Cardiac muscle cell (in vitro differentiated cells and primary cell): ENCODE measurements around the gene REPIN1. TPM values are rescaled to one million over a fixed set of nuclear protein-coding genes. Genes with fewer than 3 reads are reported as not detected.

Experiments
- DNase-seq, 2 donors: peaks; one replicate each; pipeline versions ENCODE4 v3.0.0 to v3.0.0-alpha.2; 2010 to 2017; ENCODE audit warnings: low read depth in 1 of 2, low spot score in 1 of 2
- H3K27ac ChIP-seq: fragments of 200-600 bp; sonication (generic); 2 replicates; pipeline ENCODE4 v1.5.1; 2016
- H3K27me3 ChIP-seq: fragments of 200-600 bp; sonication (generic); 2 replicates; pipeline ENCODE4 v1.6.0; 2016; ENCODE audit warnings: control low read depth
- H3K36me3 ChIP-seq: fragments of 200-600 bp; sonication (generic); 2 replicates; pipeline ENCODE4 v1.5.1; 2016; ENCODE audit warnings: control low read depth
- H3K4me1 ChIP-seq: fragments of 200-600 bp; sonication (generic); 2 replicates; pipeline ENCODE4 v1.8.1; 2017; ENCODE audit warnings: low read depth, mild to moderate bottlenecking, mixed run types
- H3K4me3 ChIP-seq: fragments of 200-600 bp; sonication (generic); 2 replicates; pipeline ENCODE4 v1.5.1; 2016; ENCODE audit warnings: mild to moderate bottlenecking
- H3K9me3 ChIP-seq: fragments of 200-600 bp; sonication (generic); 2 replicates; pipeline ENCODE4 v1.5.1; 2017; ENCODE audit warnings: low read depth, mild to moderate bottlenecking, control low read depth
- polyA plus RNA-seq: library from polyadenylated mRNA; unstranded; fragments of >200 nt; fragmentation: Nextera tagmentation; extraction: Ambion mirVana; gene quantifications from 2 replicates; pipeline ENCODE4 v1.2.1, GENCODE V29; 2016
- total RNA-seq: library from RNA; depleted of rRNA; stranded (reverse); fragments of >200 nt; gene quantifications from 2 replicates; pipeline ENCODE4 v1.2.3, GENCODE V29; 2016
- TF ChIP-seq, protein P1 (sequence below): IDR thresholded peaks from 2 replicates; pipeline ENCODE4 v1.5.1; 2012; ENCODE audit warnings: low read depth, mild to moderate bottlenecking, low read length

REPIN1 gene
- total and polyA plus RNA-seq, 2 experiments from 2014 or later = 185 to 270 TPM

DNA sequence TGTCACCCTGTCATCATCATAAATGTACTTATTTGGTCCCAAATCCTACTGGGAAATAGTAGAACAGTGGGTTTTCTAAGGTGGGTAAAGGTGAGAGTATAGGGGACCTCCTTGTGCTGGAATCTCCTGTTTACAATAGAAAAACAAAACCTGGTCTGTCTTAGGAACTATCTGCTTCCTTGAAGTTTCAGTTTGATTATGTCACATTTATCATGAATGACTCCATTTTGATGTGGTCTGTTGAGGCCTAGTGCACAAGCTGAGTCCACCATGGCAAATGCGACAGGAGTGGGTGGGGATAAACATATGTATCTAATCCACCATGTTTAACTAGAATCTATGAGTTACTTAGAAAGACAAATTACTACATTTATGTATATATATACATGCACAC, 13.0 kb upstream of the REPIN1 start:
- Histone ChIP-seq H3K27ac (no peak overlapping the region), H3K4me1 (no peaks in the 10 kb centered on the region), H3K4me3 (no peak overlapping the region), H3K9me3 (no peaks in the 10 kb centered on the region), H3K36me3 (no peaks in the 10 kb centered on the region), H3K27me3 (no peaks in the 10 kb centered on the region)
- TF ChIP-seq, protein P1, sequence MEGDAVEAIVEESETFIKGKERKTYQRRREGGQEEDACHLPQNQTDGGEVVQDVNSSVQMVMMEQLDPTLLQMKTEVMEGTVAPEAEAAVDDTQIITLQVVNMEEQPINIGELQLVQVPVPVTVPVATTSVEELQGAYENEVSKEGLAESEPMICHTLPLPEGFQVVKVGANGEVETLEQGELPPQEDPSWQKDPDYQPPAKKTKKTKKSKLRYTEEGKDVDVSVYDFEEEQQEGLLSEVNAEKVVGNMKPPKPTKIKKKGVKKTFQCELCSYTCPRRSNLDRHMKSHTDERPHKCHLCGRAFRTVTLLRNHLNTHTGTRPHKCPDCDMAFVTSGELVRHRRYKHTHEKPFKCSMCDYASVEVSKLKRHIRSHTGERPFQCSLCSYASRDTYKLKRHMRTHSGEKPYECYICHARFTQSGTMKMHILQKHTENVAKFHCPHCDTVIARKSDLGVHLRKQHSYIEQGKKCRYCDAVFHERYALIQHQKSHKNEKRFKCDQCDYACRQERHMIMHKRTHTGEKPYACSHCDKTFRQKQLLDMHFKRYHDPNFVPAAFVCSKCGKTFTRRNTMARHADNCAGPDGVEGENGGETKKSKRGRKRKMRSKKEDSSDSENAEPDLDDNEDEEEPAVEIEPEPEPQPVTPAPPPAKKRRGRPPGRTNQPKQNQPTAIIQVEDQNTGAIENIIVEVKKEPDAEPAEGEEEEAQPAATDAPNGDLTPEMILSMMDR = no peak
- no peak for DNase-seq

DNA sequence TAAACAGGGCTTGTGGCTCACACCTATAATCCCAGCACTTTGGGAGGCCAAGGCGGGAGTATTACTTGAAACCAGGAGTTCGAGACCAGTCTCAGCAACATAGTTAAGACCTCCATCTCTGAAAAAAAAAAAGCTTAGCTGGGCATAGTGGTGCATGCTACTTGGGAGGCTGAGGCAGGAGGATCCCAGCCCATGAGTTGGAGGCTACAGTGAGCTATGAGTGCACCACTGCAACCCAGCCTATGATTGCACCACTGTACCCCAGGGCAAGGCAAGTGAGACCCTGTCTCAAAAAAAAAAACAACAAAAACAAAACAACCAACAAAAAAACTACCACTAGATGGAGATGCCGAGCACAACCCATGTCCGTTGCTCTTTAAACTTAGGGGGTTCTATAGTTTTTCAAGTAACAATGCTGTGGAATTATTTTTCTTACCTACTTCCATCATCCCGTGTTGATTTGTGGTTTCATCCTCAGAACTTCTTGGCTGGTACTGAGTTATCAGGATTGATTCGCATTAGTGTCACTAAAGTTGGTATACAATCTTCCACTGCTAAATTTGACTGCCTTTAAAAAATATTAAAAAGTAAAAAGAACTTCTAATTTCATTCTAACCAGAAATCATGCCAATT, 12.2 kb upstream of the REPIN1 start:
- Histone ChIP-seq H3K9me3 (no peaks in the 10 kb centered on the region), H3K4me1 (peaks cover 6% of the 10 kb centered on the region), H3K27me3 (no peaks in the 10 kb centered on the region), H3K36me3 (no peaks in the 10 kb centered on the region), H3K4me3 (no peak overlapping the region), H3K27ac (no peak overlapping the region)
- DNase-seq = peak; percentile 58 to 60
- TF ChIP-seq, protein P1 = peak; percentile 73

DNA sequence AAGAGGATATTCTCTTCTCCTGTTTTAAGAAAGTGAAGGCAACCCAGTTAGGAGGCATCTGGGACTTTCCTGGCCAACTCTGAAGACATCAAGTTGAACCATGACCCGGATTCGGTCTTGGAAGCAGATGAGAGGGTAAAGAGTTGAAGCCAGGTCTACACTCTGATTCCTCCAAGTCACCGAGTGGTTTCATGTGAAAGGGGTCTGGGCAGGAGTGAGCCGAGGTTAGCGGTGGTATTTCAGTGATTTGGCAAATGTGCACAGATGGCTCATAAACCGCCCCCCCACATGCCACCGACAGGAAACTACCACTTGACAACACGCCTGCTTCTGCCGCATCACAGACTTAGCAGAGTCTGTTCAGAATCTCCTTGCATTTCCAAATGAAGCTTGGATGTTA, 11.4 kb upstream of the REPIN1 start:
- Histone ChIP-seq H3K4me1 (peaks cover 15% of the 10 kb centered on the region), H3K9me3 (no peaks in the 10 kb centered on the region), H3K4me3 (no peak overlapping the region), H3K27me3 (no peaks in the 10 kb centered on the region), H3K36me3 (no peaks in the 10 kb centered on the region), H3K27ac (peak overlapping the region; percentile 27)
- TF ChIP-seq, protein P1 = no peak
- DNase-seq = no peak

DNA sequence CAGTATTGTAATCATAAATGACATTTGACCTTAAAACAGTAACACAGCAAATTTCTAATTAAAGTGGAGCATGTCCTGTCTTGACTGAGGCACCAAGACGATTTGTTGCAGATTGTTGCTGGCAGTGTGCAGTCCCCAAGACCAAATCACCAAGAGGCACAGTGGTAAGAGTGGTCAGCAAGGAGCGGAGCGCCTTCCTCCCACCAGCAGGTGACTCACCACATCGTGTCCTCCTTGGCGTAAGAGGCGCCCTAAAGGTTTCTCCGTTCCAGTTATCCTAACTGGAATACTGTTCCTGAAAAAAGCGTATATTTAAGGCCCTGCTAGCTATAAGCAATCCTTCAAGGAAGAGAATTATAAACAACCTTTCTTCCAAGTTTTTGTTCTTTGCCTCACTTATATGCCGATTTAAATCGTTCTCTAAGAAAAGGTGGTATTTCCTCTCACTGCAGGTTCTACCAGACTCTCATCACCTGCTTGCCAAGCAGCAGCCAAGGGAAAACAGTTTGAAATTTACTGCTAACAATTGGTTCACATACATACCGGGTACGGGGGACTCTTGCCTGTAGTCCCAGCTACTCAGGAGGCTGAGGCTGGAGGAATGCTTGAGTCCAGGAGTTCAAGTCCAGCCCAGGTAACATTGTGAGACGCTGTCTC, 10.7 kb upstream of the REPIN1 start:
- Histone ChIP-seq H3K27ac (peak overlapping the region; percentile 27), H3K27me3 (no peaks in the 10 kb centered on the region), H3K4me3 (no peak overlapping the region), H3K36me3 (no peaks in the 10 kb centered on the region), H3K4me1 (peaks cover 21% of the 10 kb centered on the region), H3K9me3 (no peaks in the 10 kb centered on the region)
- TF ChIP-seq, protein P1 = no peak
- no peak for DNase-seq

DNA sequence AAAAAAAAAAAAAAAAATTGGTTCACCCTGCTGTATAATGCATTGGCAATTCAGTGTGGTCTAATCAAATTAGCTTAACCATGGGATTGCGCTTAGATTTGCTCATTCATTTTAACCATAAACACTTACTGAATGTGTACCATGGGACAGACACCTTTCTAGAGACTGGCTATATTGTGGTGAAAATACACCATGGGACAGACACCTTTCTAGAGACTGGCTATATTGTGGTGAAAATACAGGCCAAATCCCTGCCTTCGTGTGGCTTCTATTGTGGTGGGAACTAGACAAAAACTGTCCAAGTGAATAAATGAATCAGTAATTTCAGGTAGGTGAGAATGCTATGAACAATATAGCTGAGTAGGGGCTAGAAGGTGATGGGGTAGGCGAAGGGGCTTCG, 10.2 kb upstream of the REPIN1 start:
- Histone ChIP-seq H3K36me3 (no peaks in the 10 kb centered on the region), H3K4me3 (no peak overlapping the region), H3K27me3 (no peaks in the 10 kb centered on the region), H3K4me1 (peaks cover 26% of the 10 kb centered on the region), H3K27ac (no peak overlapping the region), H3K9me3 (no peaks in the 10 kb centered on the region)
- TF ChIP-seq, protein P1 = no peak
- DNase-seq = no peak
